Gastroesophageal sphincter (tissue), 3 donors: Measurements from ENCODE around the gene OR51B2.

Source experiments
- CTCF ChIP-seq, 4 experiments: fragments of 200-600 bp in 2 of 4; fragments of 450-650 bp in 2 of 4; sonication (generic) in 1 of 4; IDR thresholded peaks; one replicate each; pipeline ENCODE4 v1.5.1; 2017 to 2019; ENCODE audit warnings: antibody characterized with exemption in 4 of 4, mild to moderate bottlenecking in 2 of 4, moderate library complexity in 2 of 4
- EP300 ChIP-seq: sonication (generic); formaldehyde crosslinking; IDR thresholded peaks from one replicate; pipeline ENCODE4 v1.6.1; 2017; ENCODE audit warnings: antibody characterized with exemption, mild to moderate bottlenecking
- POLR2AphosphoS5 ChIP-seq: sonication (generic); formaldehyde crosslinking; IDR thresholded peaks from one replicate; pipeline ENCODE4 v1.6.1; 2017; ENCODE audit warnings: antibody characterized with exemption

GRCh38 chr11:5303626-5304025, 20.5 kb downstream of the OR51B2 start:
- TF ChIP-seq CTCF (IDR thresholded peaks at IDR 0.05) (no peak), EP300 (no peak), POLR2AphosphoS5 (no peak)
